ENCODE results near the gene FNIP1. TPM values are rescaled to one million over a fixed set of nuclear protein-coding genes. Genes with fewer than 3 reads are reported as not detected.

The FNIP1 gene
- total and polyA plus RNA-seq, 2 of the 13 experiments (the other 11 are each of a cell fraction or from before 2014, with no cell fraction given), result 10.9 to 29.3 TPM

GRCh38 chr5:131796793-131797693 lies at the start of gene FNIP1 (continued):
- TF ChIP-seq SRF (IDR thresholded peaks at IDR 0.05; ENCODE audit: low read depth, low read length) (no peak), TSC22D2 (CRISPR knock-in tag; IDR thresholded peaks at IDR 0.05; ENCODE audit: borderline replicate concordance) (peak; percentile 43; the same call in 1 of the 2 replicates), RNF2 (conservative IDR thresholded peaks at IDR 0.05; ENCODE audit: low read depth) (peak; percentile 95), MAX (IDR thresholded peaks at IDR 0.05) (peak; percentile 96), HOXA9 (CRISPR knock-in tag; IDR thresholded peaks at IDR 0.05; ENCODE audit: borderline replicate concordance) (0 out of 2 replicates have a peak, but pooled peaks have one; percentile 26), ZBTB8A (CRISPR knock-in tag; IDR thresholded peaks at IDR 0.05; ENCODE audit: borderline replicate concordance, low read depth) (peak; percentile 90), KLF11 (CRISPR knock-in tag; IDR thresholded peaks at IDR 0.05) (peak; percentile 17; the same call in 1 of the 2 replicates), NCOA1 (CRISPR knock-in tag; IDR thresholded peaks at IDR 0.05) (peak; percentile 46; the same call in 1 of the 2 replicates), EHMT2 (IDR thresholded peaks at IDR 0.05; ENCODE audit: borderline replicate concordance, low read depth, low read length) (no peak), ZNF598 (CRISPR knock-in tag; IDR thresholded peaks at IDR 0.05; ENCODE audit: borderline replicate concordance) (0 out of 2 replicates have a peak, but pooled peaks have one; percentile 38), ZNF24 (IDR thresholded peaks at IDR 0.05) (peak; percentile 14; the same call in 1 of the 2 replicates), KDM3A (CRISPR knock-in tag; IDR thresholded peaks at IDR 0.05; ENCODE audit: low read depth) (peak; percentile 35; the same call in 1 of the 2 replicates), ZNF616 (CRISPR knock-in tag; IDR thresholded peaks at IDR 0.05; ENCODE audit: low read depth) (peak; percentile 85), JUNB (CRISPR knock-in tag; IDR thresholded peaks at IDR 0.05; ENCODE audit: borderline replicate concordance) (peak; percentile 68; the same call in 1 of the 2 replicates), SRSF9 (IDR thresholded peaks at IDR 0.05; ENCODE audit: borderline replicate concordance, insufficient read depth, low read depth, low read length, poor library complexity, severe bottlenecking) (no peak), ZNF746 (CRISPR knock-in tag; IDR thresholded peaks at IDR 0.05) (peak; percentile 82; the same call in 1 of the 2 replicates), IRF2 (CRISPR knock-in tag; IDR thresholded peaks at IDR 0.05) (peak; percentile 52; the same call in 1 of the 2 replicates), KAT2B (IDR thresholded peaks at IDR 0.05; ENCODE audit: borderline replicate concordance, low read depth, low read length) (no peak), NBN (conservative IDR thresholded peaks at IDR 0.05) (no peak), MYNN (CRISPR knock-in tag; IDR thresholded peaks at IDR 0.05; ENCODE audit: low read depth) (peak; percentile 66; the same call in 1 of the 2 replicates), STAT5B (CRISPR knock-in tag; IDR thresholded peaks at IDR 0.05) (0 out of 2 replicates have a peak, but pooled peaks have one; percentile 28), SSRP1 (CRISPR knock-in tag; IDR thresholded peaks at IDR 0.05) (no peak; the same call in 1 of the 2 replicates), ZNF546 (CRISPR knock-in tag; conservative IDR thresholded peaks at IDR 0.05) (peak; percentile 87), ZNF550 (CRISPR knock-in tag; IDR thresholded peaks at IDR 0.05; ENCODE audit: borderline replicate concordance) (peak; percentile 8; the same call in 1 of the 2 replicates), RBM39 (IDR thresholded peaks at IDR 0.05; ENCODE audit: low read depth, low read length, poor library complexity, severe bottlenecking) (peak; percentile 84)
- TF ChIP-seq, protein P1, sequence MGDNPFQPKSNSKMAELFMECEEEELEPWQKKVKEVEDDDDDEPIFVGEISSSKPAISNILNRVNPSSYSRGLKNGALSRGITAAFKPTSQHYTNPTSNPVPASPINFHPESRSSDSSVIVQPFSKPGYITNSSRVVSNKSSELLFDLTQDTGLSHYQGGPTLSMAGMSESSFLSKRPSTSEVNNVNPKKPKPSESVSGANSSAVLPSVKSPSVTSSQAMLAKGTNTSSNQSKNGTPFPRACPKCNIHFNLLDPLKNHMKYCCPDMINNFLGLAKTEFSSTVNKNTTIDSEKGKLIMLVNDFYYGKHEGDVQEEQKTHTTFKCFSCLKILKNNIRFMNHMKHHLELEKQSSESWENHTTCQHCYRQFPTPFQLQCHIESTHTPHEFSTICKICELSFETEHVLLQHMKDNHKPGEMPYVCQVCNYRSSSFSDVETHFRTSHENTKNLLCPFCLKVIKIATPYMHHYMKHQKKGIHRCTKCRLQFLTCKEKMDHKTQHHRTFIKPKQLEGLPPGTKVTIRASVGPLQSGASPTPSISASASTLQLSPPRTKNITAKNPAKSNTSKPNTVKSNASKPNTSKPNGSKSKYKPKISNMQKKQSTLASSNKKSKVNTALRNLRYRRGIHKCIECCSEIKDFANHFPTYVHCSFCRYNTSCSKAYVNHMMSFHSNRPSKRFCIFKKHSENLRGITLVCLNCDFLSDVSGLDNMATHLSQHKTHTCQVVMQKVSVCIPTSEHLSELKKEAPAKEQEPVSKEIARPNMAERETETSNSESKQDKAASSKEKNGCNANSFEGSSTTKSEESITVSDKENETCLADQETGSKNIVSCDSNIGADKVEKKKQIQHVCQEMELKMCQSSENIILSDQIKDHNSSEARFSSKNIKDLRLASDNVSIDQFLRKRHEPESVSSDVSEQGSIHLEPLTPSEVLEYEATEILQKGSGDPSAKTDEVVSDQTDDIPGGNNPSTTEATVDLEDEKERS (CRISPR knock-in tag; IDR thresholded peaks at IDR 0.05), result peak; percentile 72

Measured in HepG2 (cell line).